Measurements from ENCODE around the gene KCNQ1.
A peak's percentile ranks its signal among the peaks of the same experiment; 100 is the strongest.

KCNQ1 gene

GRCh38 chr11:2881076-2881980, 436.5 kb downstream of the KCNQ1 start:
- H3K4me3 ChIP-seq (ENCODE audit: low read length) = no peak overlapping the region
- DNase-seq (ENCODE audit: low read depth) = no peak
- TF ChIP-seq CTCF (IDR thresholded peaks at IDR 0.05; ENCODE audit: insufficient read depth, low read depth, low read length, missing control alignments) = no peak

- DNase-seq (ENCODE audit: low read depth) = no peak
- no peak for TF ChIP-seq CTCF (IDR thresholded peaks at IDR 0.05; ENCODE audit: insufficient read depth, low read depth, low read length, missing control alignments)
- no peak overlapping the region for H3K4me3 ChIP-seq (ENCODE audit: low read length)
Observed at GRCh38 chr11:2881981-2882375, 437.2 kb downstream of the KCNQ1 start.

- TF ChIP-seq CTCF (IDR thresholded peaks at IDR 0.05; ENCODE audit: insufficient read depth, low read depth, low read length, missing control alignments) = no peak
- no peak overlapping the region for H3K4me3 ChIP-seq (ENCODE audit: low read length)
- no peak for DNase-seq (ENCODE audit: low read depth)
Observed at GRCh38 chr11:2882396-2883110, 437.7 kb downstream of the KCNQ1 start.

GRCh38 chr11:2883640-2883978, 438.8 kb downstream of the KCNQ1 start:
- DNase-seq (ENCODE audit: low read depth) = no peak
- TF ChIP-seq CTCF (IDR thresholded peaks at IDR 0.05; ENCODE audit: insufficient read depth, low read depth, low read length, missing control alignments) = no peak
- peak overlapping the region; percentile 27 for H3K4me3 ChIP-seq (ENCODE audit: low read length)

- DNase-seq (ENCODE audit: low read depth) = no peak
- H3K4me3 ChIP-seq (ENCODE audit: low read length) = peak overlapping the region; percentile 30
- TF ChIP-seq CTCF (IDR thresholded peaks at IDR 0.05; ENCODE audit: insufficient read depth, low read depth, low read length, missing control alignments) = no peak
Observed at GRCh38 chr11:2883979-2884815, 439.4 kb downstream of the KCNQ1 start.

- H3K4me3 ChIP-seq (ENCODE audit: low read length) = peak overlapping the region; percentile 49
- DNase-seq (ENCODE audit: low read depth) = peak; percentile 43
- no peak for TF ChIP-seq CTCF (IDR thresholded peaks at IDR 0.05; ENCODE audit: insufficient read depth, low read depth, low read length, missing control alignments)
Observed at GRCh38 chr11:2885017-2885677, 440.3 kb downstream of the KCNQ1 start.

Data from epithelial cell of esophagus (primary cell).